ENCODE measurements around the gene CLEC2D.
"Not testable (repeated sequence)": the region's sequence is repeated elsewhere in the genome, so short reads cannot be mapped to it uniquely, and the experiment has no call there.

The CLEC2D gene

DNA sequence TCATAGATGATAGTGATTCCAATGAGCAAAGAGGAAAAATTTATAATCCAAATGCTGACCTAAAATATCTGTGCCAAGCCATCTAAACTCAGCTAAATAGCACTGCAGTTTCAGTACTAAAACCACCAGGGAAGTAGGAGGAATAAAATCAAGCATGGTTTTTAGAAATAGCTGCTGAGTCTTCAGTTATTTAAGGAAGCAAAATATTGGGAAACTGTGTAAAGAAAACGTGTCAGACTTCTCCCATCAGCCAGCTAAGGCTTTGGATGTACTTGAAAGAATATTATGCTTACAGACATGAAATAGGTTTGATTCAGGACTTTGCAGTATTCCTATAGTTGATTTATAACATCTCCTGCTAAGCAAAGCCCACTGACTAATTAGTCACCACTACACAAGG lies 24.7 kb downstream of the CLEC2D start:
- no peak overlapping the region for H3K4me3 ChIP-seq (ENCODE audit: low read depth, low read length)
- TF ChIP-seq, protein P1, sequence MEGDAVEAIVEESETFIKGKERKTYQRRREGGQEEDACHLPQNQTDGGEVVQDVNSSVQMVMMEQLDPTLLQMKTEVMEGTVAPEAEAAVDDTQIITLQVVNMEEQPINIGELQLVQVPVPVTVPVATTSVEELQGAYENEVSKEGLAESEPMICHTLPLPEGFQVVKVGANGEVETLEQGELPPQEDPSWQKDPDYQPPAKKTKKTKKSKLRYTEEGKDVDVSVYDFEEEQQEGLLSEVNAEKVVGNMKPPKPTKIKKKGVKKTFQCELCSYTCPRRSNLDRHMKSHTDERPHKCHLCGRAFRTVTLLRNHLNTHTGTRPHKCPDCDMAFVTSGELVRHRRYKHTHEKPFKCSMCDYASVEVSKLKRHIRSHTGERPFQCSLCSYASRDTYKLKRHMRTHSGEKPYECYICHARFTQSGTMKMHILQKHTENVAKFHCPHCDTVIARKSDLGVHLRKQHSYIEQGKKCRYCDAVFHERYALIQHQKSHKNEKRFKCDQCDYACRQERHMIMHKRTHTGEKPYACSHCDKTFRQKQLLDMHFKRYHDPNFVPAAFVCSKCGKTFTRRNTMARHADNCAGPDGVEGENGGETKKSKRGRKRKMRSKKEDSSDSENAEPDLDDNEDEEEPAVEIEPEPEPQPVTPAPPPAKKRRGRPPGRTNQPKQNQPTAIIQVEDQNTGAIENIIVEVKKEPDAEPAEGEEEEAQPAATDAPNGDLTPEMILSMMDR (IDR thresholded peaks at IDR 0.05; ENCODE audit: control insufficient read depth, extremely low read depth, insufficient read depth) = no peak
- no peak for DNase-seq (ENCODE audit: low read depth)

DNA sequence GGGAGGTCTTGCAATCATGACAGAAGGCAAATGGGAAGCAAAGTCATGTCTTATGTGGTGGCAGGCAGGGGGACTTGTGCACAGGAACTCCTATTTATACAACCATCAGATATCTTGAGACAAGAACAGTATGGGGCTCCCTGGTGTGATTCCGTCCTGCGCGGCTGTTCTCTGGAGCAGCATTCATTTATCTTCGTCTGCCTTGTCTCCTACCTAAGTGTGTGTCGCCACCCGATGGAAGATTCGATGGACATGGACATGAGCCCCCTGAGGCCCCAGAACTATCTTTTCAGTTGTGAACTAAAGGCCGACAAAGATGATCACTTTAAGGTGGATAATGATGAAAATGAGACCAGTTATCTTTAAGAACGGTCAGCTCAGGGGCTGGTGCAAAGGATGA lies 25.6 kb downstream of the CLEC2D start:
- TF ChIP-seq, protein P1 (IDR thresholded peaks at IDR 0.05; ENCODE audit: control insufficient read depth, extremely low read depth, insufficient read depth) = 0 out of 2 replicates have a peak, but pooled peaks have one; percentile 6
- not testable (repeated sequence) for H3K4me3 ChIP-seq (ENCODE audit: low read depth, low read length); DNase-seq (ENCODE audit: low read depth)

DNA sequence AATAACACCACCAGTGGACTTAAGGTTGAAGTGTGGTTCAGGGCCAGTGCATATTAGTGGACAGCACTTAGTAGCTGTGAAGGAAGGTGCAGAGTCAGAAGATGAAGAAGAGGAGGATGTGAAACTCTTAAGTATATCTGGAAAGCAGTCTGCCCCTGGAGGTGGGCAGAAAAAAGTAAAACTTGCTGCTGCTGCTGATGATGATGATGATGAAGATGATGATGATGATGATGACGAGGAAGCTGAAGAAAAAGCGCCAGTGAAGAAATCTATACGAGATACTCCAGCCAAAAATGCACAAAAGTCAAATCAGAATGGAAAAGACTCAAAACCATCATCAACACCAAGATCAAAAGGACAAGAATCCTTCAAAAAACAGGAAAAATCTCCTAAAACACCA lies 26.1 kb downstream of the CLEC2D start:
- not testable (repeated sequence) for DNase-seq (ENCODE audit: low read depth); H3K4me3 ChIP-seq (ENCODE audit: low read depth, low read length)

DNA sequence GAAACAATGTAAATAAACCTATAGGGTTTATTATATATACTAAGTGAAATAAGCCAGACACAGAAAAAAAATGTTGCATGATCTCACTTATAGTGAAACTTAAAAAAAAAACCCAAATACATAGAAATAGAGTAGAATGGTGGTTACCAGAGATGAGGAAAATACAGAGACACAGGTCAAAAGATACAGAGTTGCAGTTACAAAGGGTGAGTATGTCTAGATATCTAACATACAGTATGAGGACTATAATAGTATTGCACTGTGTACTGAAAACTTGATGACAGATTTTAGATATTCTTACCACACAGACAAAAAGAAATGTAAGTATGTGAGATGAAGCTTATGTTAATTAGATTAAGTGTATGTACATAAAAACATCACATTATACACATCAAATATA lies 28.1 kb downstream of the CLEC2D start:
- no peak overlapping the region for H3K4me3 ChIP-seq (ENCODE audit: low read depth, low read length)
- TF ChIP-seq, protein P1 (IDR thresholded peaks at IDR 0.05; ENCODE audit: control insufficient read depth, extremely low read depth, insufficient read depth) = no peak
- DNase-seq (ENCODE audit: low read depth) = no peak

DNA sequence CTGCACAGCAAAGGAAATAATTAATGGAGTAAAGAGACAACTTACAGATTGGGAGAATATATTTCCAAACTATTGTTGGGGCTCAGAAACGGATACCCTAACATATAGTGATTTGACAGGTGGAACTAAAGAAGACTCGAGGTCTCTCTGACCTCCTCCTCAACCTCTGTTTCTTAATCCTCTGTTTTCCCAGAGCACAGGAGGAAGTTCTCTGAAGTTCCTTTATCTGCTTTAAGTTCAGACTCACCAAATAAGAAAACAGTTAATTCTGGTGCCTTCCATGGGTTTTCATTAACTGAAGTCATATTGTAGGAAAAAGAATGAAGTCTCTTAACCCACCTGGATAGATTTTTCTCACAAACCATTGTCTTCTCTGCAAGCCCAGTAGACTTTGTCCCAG lies 29.2 kb downstream of the CLEC2D start:
- no peak for DNase-seq (ENCODE audit: low read depth)
- TF ChIP-seq, protein P1 (IDR thresholded peaks at IDR 0.05; ENCODE audit: control insufficient read depth, extremely low read depth, insufficient read depth) = no peak
- H3K4me3 ChIP-seq (ENCODE audit: low read depth, low read length) = no peak overlapping the region

DNA sequence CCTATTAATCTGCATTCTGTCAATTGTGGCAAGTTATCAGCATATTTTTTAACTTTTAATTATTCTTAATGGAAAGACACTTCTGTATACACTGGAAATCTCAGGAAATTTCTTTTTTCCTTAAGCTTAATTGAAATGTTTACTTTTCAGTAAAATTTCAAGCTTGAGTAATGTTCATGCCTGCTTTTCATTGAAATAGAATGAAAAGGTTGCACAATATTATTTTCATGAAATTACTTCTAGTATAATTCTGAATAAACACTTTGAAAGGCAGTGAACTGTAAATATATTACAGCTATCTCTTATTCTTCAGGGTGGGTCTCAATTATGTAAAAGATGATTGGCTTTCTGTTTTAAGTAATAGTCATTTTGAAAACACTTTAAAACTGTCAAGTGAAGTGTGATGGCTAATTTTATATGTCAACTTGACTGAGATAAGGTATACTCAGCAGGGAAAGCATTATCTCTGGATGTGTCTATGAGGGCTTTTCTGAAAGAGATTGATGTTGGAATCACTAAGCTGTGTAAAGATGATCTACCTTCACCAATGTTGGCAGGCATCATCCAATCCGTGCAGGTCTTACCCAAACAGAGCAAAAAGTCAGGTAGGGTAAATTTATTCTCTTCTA lies 29.9 kb downstream of the CLEC2D start:
- TF ChIP-seq, protein P1 (IDR thresholded peaks at IDR 0.05; ENCODE audit: control insufficient read depth, extremely low read depth, insufficient read depth) = no peak
- no peak overlapping the region for H3K4me3 ChIP-seq (ENCODE audit: low read depth, low read length)
- no peak for DNase-seq (ENCODE audit: low read depth)

DNA sequence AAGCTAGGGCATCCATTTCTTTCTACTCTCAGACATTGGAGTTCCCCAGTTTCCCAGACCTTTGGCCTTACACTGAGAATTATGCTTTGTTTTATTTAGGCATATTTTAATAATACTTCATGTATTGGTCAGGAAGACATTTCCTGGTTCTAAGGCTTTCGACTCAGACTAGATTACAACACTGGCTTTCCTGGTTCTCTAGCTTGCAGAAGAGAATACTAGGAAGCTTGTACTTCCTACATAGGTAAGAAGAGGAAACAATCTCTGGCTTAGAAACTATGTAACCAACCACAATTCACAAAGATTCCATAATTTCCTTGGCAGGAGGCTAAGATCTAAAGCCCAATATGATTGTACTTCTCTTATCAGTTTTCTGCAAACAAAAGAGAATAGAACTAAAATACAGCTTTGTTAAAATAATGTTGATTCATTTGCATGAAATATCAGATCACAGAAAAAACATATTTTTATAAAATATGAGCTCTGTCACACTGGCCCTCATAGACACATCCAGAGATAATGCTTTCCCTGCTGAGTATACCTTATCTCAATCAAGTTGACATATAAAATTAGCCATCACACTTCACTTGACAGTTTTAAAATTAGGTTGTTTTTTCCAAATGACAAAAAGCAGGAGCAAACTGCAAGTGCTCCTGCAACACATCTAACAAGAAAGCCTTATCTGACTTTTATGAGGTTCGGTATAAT lies 30.5 kb downstream of the CLEC2D start:
- H3K4me3 ChIP-seq (ENCODE audit: low read depth, low read length) = no peak overlapping the region
- no peak for DNase-seq (ENCODE audit: low read depth)
- TF ChIP-seq, protein P1 (IDR thresholded peaks at IDR 0.05; ENCODE audit: control insufficient read depth, extremely low read depth, insufficient read depth) = no peak
